GM21447 (cell line): ENCODE measurements around the gene SYCE1L.

ENCODE experiments used
- ATAC-seq: cut with Tn5 transposase; IDR thresholded peaks from one replicate; pipeline ENCODE4 v1.9.1; 2021; ENCODE audit not compliant: unreplicated experiment

Gene SYCE1L

DNA sequence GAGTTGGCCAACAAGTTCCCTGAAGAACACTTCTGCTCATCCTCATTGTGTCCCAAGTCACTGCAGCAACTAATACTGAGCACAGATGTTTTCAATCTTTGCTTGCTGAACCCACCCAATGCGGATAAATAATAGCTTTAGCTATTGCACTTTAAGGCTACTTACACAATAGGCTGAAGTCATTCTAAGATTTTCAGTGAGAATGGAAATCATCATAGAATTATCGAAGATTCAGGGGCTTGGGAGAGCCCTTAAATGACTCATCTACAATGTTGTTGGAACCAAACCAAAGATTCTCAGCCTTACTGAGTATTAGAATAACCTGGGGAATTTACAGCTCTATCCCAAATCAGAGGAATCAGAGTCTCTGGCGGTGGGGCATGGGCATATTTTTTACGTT lies 51.2 kb downstream of the SYCE1L start:
- ATAC-seq = no peak
